ENCODE measurements around the gene FAF1.

GRCh38 chr1:50529510-50529909 is 430.6 kb downstream of the FAF1 start:
- TF ChIP-seq CTCF (IDR thresholded peaks at IDR 0.05) (no peak), MAX (IDR thresholded peaks at IDR 0.05; ENCODE audit: low read depth) (no peak), RAD21 (IDR thresholded peaks at IDR 0.05; ENCODE audit: low read length) (no peak), RFX5 (IDR thresholded peaks at IDR 0.05; ENCODE audit: low read length) (no peak), GABPA (IDR thresholded peaks at IDR 0.05; ENCODE audit: low read depth) (no peak), EP300 (IDR thresholded peaks at IDR 0.05; ENCODE audit: borderline replicate concordance in 1 of 2, low read depth in 1 of 2, low read length in 1 of 2) (no peak)
- TF ChIP-seq, protein P1, sequence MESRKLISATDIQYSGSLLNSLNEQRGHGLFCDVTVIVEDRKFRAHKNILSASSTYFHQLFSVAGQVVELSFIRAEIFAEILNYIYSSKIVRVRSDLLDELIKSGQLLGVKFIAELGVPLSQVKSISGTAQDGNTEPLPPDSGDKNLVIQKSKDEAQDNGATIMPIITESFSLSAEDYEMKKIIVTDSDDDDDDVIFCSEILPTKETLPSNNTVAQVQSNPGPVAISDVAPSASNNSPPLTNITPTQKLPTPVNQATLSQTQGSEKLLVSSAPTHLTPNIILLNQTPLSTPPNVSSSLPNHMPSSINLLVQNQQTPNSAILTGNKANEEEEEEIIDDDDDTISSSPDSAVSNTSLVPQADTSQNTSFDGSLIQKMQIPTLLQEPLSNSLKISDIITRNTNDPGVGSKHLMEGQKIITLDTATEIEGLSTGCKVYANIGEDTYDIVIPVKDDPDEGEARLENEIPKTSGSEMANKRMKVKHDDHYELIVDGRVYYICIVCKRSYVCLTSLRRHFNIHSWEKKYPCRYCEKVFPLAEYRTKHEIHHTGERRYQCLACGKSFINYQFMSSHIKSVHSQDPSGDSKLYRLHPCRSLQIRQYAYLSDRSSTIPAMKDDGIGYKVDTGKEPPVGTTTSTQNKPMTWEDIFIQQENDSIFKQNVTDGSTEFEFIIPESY (IDR thresholded peaks at IDR 0.05; ENCODE audit: borderline replicate concordance, low read depth) = no peak
